ENCODE results near the gene FAM168A.

FAM168A gene

DNA sequence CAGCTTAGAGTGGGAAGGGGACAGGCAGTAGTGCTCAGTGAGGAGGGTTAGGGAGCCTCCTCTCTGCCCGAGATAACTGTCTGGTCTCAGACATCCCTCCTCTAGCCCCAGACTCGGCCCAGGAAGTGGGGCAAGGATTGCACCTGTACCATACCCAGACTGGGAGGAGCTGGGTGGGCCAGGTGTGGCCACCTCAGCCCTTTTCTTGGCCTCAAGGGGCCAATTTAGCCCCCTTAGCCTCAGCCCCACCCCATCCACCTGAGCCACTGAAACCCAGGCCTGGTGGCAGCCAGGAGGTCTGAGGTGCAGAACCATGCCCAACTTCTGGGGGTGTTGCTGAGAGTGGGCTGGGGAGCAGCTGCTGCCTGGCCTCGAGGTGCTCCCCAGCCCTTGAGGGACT is 215.2 kb downstream of the FAM168A start:
- CTCF ChIA-PET, result interaction anchor here (1.0 kb wide), 2 partner anchors 11 to 81 kb away, joined by 5 to 6 read pairs; no protein-coding TSS in a partner anchor
- no peak for DNase-seq (ENCODE audit: low spot score)
- no peak for TF ChIP-seq CTCF (conservative IDR thresholded peaks at IDR 0.05; ENCODE audit: low read depth)
- peak overlapping the region; percentile 93 for H3K27ac ChIP-seq
- POLR2A ChIA-PET (ENCODE audit: low non-redundant PET), result no interaction called here

DNA sequence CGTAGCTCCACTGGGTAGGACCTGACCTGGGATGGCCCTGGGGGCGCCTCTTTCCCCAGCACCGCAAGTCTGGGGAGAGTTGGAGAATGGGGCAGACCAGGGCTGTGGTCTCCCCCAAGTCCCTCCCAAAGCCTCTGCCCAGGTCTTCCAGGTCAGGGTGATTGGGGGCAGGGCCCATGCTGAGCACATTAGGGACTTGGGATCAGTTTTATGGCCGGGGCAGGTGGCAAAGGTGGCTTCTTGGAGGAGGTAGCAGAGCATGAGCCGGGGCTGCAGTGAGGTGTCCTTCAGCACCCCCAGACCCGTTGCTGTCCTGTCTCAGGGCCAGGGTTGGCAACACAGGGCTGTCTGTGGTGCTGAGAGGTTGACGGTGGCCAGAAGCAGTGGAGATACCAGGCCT is 215.7 kb downstream of the FAM168A start:
- no peak for DNase-seq (ENCODE audit: low spot score)
- POLR2A ChIA-PET (ENCODE audit: low non-redundant PET), result no interaction called here

GRCh38 chr11:73381589-73381988 is 216.3 kb downstream of the FAM168A start:
- ChIA-PET CTCF (interaction anchor here (0.6 kb wide), 1 partner anchor 158 kb away, joined by 5 read pairs; no protein-coding TSS in a partner anchor), POLR2A (ENCODE audit: low non-redundant PET) (no interaction called here)
- H3K27ac ChIP-seq, result peak overlapping the region; percentile 93

More for the DNA sequence above, 215.7 kb downstream of the FAM168A start:
- no peak for TF ChIP-seq CTCF (conservative IDR thresholded peaks at IDR 0.05; ENCODE audit: low read depth)
- peak overlapping the region; percentile 93 for H3K27ac ChIP-seq
- CTCF ChIA-PET, result no interaction called here

GRCh38 chr11:73380897-73381410 is 217.0 kb downstream of the FAM168A start:
- ChIA-PET CTCF (no interaction called here), POLR2A (ENCODE audit: low non-redundant PET) (no interaction called here)
- H3K27ac ChIP-seq, result peak overlapping the region; percentile 93
- TF ChIP-seq CTCF (conservative IDR thresholded peaks at IDR 0.05; ENCODE audit: low read depth), result no peak
- DNase-seq (ENCODE audit: low spot score), result no peak

More at GRCh38 chr11:73381589-73381988, 216.3 kb downstream of the FAM168A start:
- TF ChIP-seq CTCF (conservative IDR thresholded peaks at IDR 0.05; ENCODE audit: low read depth), result no peak
- DNase-seq (ENCODE audit: low spot score), result no peak

- H3K27ac ChIP-seq, result peak overlapping the region; percentile 93
- TF ChIP-seq CTCF (conservative IDR thresholded peaks at IDR 0.05; ENCODE audit: low read depth), result no peak
- DNase-seq (ENCODE audit: low spot score), result no peak
- ChIA-PET CTCF (no interaction called here), POLR2A (ENCODE audit: low non-redundant PET) (no interaction called here)
Measured at GRCh38 chr11:73380331-73380730, 217.6 kb downstream of the FAM168A start.

GRCh38 chr11:73379189-73379880 is 218.6 kb downstream of the FAM168A start:
- ChIA-PET POLR2A (ENCODE audit: low non-redundant PET) (no interaction called here), CTCF (no interaction called here)
- no peak for DNase-seq (ENCODE audit: low spot score)
- H3K27ac ChIP-seq, result peak overlapping the region; percentile 93
- no peak for TF ChIP-seq CTCF (conservative IDR thresholded peaks at IDR 0.05; ENCODE audit: low read depth)
